GM19240 (cell line): ENCODE measurements around the gene FGF8.

ENCODE experiments used
- DNase-seq: peaks from one replicate; pipeline ENCODE4 v3.0.0; 2011; ENCODE audit warnings: low spot score; ENCODE audit not compliant: insufficient read length

The FGF8 gene

GRCh38 chr10:101732096-101732495 is 43.8 kb downstream of the FGF8 start:
- no peak for DNase-seq

DNA sequence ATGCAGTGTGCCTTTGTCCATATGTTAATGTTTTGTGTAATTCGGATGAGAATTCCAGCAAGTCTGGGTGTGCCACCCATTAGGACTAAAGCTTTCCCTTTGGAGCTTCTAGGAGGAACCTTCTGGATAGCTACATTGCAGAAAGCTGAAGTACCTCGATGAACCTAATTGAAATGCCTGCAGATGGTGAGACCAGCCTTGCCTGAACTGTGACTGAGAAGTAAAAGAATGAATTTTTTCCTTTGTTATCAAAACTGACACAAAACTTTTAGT is 49.9 kb downstream of the FGF8 start:
- DNase-seq, result no peak

DNA sequence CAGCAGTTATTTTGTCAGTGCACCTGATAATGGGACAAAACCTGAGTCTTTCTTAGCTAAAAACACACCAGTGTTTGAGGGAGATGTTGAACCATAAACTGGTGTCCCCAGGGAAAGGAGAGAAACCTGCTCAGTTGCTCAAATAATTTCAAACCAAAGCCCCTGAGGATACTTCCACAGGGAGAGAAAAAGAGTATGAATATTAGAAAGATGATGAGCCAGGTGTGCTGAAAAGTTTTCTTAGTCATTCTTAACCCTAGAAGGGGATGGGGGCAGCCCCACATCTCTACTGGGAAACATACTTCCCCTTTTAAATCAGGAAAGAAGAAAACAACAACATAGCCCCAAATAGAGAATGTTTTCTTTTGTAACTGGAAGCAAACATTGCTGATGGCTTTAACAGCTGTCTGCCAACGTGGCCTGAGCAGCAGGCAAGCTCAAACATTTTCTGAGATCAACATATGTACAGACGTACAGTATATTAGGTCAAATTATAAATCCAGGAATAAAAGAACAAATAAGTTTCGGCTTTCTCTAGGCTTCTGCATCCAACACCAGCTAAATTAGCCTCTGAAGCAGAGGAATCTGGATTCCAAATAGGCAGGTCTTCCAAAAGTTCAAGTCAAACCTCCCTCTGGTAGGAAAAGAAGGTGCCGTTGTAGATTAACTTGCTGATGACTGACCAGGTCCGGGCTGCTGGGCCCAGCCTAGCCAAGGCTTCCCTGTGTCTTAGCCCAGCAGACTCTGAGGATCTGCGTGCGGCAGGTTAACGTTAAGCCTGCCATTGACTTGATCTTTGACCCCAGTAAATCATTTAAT is 50.4 kb downstream of the FGF8 start:
- DNase-seq, result no peak

GRCh38 chr10:101724446-101724845 is 51.5 kb downstream of the FGF8 start:
- DNase-seq, result no peak

DNA sequence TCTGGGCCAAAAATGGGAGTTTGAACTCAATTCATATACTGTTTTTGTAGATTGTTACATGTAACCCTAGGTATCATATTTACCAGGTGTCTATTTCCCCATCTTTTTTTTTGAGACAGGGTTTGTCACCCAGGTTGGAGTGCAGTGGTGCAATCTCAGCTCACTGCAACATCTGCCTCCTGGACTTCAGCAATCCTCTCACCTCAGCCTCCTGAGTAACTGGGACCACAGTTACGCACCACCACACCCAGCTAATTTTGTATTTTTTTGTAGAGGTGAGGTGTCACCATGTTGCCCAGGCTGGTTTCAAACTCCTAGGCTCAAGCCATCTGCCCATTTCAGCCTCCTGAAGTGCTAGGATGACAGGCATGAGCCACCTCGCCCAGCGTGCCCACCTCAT is 52.7 kb downstream of the FGF8 start:
- DNase-seq, result no peak

DNA sequence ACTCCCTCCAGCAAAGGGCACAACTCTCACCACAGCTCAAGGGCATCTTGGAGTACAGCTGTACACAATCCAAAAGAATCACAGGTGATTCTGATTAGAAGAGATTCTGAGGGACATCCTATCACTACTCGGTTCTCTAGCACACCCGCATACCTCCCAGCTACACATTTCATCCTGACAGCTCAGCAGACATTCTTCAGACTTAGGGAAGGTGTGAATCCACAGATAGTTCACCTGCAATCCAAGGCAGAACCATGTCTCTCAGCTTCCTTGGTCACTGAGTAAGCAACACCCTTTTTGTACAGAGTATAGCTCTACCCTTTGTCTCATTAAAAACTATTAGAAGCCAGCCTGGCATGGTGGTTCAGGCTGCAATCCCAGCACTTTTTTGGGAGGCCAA is 54.1 kb downstream of the FGF8 start:
- no peak for DNase-seq

DNA sequence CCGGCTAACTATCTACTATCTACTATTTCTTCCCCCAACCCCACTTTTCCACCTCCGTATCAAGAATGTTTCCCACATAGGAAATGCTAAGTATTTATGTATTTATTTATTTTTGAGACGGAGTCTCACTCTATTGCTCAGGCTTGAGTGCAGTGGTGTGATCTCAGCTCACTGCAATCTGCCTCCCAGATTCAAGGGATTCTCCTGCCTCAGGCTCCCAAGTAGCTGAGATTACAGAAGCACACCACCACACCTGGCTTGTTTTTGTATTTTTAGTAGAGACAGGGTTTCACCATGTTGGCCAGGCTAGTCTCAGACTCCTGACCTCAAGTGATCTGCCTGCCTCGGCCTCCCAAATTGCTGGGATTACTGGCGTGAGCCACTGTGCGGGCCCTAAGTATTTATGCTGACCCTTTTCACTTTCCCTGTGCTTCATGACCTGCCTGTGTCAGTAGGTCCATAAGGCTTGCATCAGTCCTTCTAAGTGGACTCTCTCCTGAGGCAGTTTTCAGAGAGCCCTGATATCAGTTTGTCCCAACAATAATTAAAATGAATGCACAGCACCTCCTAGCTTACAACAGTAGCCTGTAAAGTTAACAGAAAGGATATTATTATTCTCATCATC is 55.2 kb downstream of the FGF8 start:
- no peak for DNase-seq
